Ovary (tissue), 9 donors: Measurements from ENCODE around the gene UNC5A. TPM values are rescaled to one million over a fixed set of nuclear protein-coding genes. Genes with fewer than 3 reads are reported as not detected.

Source experiments
- DNase-seq, 5 donors: peaks; one replicate each; pipeline ENCODE4 v3.0.0-alpha.2; 2019 to 2020
- H3K27ac ChIP-seq, 2 donors: fragments of 200-600 bp; one replicate each; pipeline versions ENCODE4 v1.5.1 to v1.8.0; 2019 to 2022
- H3K27me3 ChIP-seq: fragments of 200-600 bp; one replicate; pipeline ENCODE4 v1.8.0; 2022
- H3K36me3 ChIP-seq: fragments of 200-600 bp; sonication (generic); one replicate; pipeline ENCODE4 v1.5.1; 2019
- H3K4me1 ChIP-seq: one replicate; pipeline ENCODE4 v1.8.1; 2013; ENCODE audit warnings: mild to moderate bottlenecking, moderate library complexity; ENCODE audit not compliant: insufficient read depth
- H3K4me3 ChIP-seq: fragments of 200-600 bp; sonication (generic); one replicate; pipeline ENCODE4 v1.5.1; 2017
- H3K9me3 ChIP-seq, 2 donors: fragments of 200-600 bp in 1 of 2; sonication (generic) in 1 of 2; one replicate each; pipeline versions ENCODE4 v1.5.1 to v1.8.1; 2013 to 2019; ENCODE audit warnings: mild to moderate bottlenecking in 1 of 2, moderate library complexity in 1 of 2
- EP300 ChIP-seq: sonication (generic); formaldehyde crosslinking; IDR thresholded peaks from one replicate; pipeline ENCODE4 v1.6.1; 2017; ENCODE audit warnings: antibody characterized with exemption
- POLR2A ChIP-seq: fragments of 450-650 bp; IDR thresholded peaks from one replicate; pipeline ENCODE4 v1.6.1; 2017; ENCODE audit warnings: antibody characterized with exemption, mild to moderate bottlenecking, moderate library complexity
- WGBS, 3 donors: extraction: QIAGEN DNeasy Blood & Tissue Kit in 1 of 3; methylation state at CpG; one replicate each; pipeline versions ENCODE4 v1.1.5 to v1.1.7; 2013 to 2017; 5-methylcytosine and 5-hydroxymethylcytosine counted together
- intact Hi-C, 4 donors: fragments of 100-400 bp; cut with DNase I; formaldehyde crosslinking; loops; one replicate each; pipeline versions ENCODE4 v1.11.0 to v1.15.1; 2022 to 2023
- polyA plus RNA-seq, 2 donors: library from polyadenylated mRNA; stranded (reverse); fragments of 200-250 nt in 1 of 2; fragments of 350-450 nt in 1 of 2; fragmentation: Illumina TruSeq in 1 of 2; extraction: RNeasy Lipid Tissue Mini Kit (QIAGEN cat#74804) in 1 of 2; gene quantifications; one replicate each; pipeline ENCODE4 v1.2.3, GENCODE V29; 2013 to 2014
- total RNA-seq, 7 donors: library from RNA; depleted of rRNA in 2 of 7; stranded (reverse); fragments of >200 nt in 2 of 7; fragmentation: NEBNext Ultra II Directional in 3 of 7; extraction: Animal tissue kit (Norgen Biotek cat#: 25700) in 3 of 7; gene quantifications; one replicate each; pipeline versions ENCODE4 v1.1.0 to v1.2.4, GENCODE V29; 2016 to 2023
- TF ChIP-seq, protein P1 (sequence below), 3 donors: fragments of 450-650 bp in 2 of 3; fragments of 200-600 bp in 1 of 3; IDR thresholded peaks; one replicate each; pipeline versions ENCODE4 v1.5.1 to v1.8.0; 2016 to 2022; ENCODE audit warnings: antibody characterized with exemption in 3 of 3, mild to moderate bottlenecking in 1 of 3
- donor health status: DM: no; HTN: no; CAD: no; lungs with moderate emphysema.
- donor health status: DM: no; HTN: no; CAD: no.
- donor health status: Bipolar disorder and iron deficiency.
- donor health status: DM: yes; HTN: yes; CAD: no.
- donor health status: DM: no; HTN: no; CAD: no.
- donor health status: DM: yes; HTN: yes; CAD: no.

Gene UNC5A
- total and polyA plus RNA-seq, 9 donors: 0.08 to 0.82 (median 0.26) TPM; not detected in 1

DNA sequence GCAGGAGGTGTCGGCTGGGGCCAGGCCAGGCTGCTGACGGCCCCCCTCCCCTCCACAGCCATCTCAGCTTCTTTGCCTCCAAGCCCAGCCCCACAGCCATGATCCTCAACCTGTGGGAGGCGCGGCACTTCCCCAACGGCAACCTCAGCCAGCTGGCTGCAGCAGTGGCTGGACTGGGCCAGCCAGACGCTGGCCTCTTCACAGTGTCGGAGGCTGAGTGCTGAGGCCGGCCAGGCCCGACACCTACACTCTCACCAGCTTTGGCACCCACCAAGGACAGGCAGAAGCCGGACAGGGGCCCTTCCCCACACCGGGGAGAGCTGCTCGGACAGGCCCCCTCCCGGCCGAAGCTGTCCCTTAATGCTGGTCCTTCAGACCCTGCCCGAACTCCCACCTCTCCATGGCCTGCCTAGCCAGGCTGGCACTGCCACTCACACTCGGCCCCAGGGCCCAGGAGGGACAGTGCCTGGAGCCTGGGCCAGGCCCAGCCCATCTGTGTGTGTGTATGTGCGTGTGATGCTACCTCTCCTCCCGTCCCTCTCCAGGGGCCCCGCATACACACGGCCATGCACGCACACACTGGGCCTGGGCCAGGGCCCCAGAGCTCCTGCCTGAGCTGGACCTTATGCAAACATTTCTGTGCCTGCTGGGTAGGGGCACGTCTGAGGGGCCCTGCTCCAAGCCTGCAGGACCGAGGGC is 69.5 kb downstream of the UNC5A start:
- Histone ChIP-seq H3K4me1 (no peaks in the 10 kb centered on the region), H3K27me3 (no peaks in the 10 kb centered on the region), H3K36me3 (no peaks in the 10 kb centered on the region), H3K27ac (no peak overlapping the region), H3K9me3 (no peaks in the 10 kb centered on the region), H3K4me3 (no peak overlapping the region)
- DNase-seq: no peak
- TF ChIP-seq POLR2A: no peak
- TF ChIP-seq EP300: no peak
- TF ChIP-seq, protein P1, sequence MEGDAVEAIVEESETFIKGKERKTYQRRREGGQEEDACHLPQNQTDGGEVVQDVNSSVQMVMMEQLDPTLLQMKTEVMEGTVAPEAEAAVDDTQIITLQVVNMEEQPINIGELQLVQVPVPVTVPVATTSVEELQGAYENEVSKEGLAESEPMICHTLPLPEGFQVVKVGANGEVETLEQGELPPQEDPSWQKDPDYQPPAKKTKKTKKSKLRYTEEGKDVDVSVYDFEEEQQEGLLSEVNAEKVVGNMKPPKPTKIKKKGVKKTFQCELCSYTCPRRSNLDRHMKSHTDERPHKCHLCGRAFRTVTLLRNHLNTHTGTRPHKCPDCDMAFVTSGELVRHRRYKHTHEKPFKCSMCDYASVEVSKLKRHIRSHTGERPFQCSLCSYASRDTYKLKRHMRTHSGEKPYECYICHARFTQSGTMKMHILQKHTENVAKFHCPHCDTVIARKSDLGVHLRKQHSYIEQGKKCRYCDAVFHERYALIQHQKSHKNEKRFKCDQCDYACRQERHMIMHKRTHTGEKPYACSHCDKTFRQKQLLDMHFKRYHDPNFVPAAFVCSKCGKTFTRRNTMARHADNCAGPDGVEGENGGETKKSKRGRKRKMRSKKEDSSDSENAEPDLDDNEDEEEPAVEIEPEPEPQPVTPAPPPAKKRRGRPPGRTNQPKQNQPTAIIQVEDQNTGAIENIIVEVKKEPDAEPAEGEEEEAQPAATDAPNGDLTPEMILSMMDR (IDR thresholded peaks at IDR 0.05): no peak
- 54 to 70% (median 58%) methylated on average over 23 of the region's 23 CpGs for WGBS, 3 donors
- intact Hi-C loops: no loop called here

DNA sequence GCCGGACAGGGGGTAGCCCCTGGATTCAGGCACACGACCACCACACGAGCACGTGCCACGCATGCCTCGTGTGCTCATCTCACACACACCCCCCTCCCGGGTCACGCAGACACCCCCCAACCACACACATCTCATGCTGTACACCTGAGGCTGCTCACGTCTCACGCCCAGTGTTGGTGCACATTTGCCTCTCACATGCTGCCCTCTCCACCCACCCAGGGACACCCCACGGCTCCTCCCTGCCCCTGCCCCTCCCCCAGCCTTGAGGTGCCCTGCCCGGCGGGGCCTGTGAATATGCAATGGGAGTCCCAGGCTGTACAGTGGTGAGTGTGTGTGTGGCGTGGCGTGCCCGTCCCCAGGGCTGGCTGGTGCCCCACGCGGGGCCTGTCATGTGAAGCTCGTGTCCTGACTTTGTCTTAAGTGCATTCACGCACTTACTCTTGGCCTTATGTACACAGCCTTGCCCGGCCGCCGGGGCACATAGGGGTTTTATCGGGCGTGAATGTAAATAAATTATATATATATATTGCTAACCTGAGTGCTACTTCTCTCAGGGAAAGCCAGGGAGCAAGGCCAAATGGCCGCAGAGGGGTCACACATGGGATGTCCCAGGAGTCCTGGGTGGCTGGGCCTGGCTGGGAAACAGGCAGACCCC is 70.1 kb downstream of the UNC5A start:
- TF ChIP-seq POLR2A: no peak
- TF ChIP-seq, protein P1 (IDR thresholded peaks at IDR 0.05): no peak
- no peak for TF ChIP-seq EP300
- 91 to 93% (median 92%) methylated on average over 25 to 26 of the region's 26 CpGs for WGBS, 3 donors
- Histone ChIP-seq H3K27ac (no peak overlapping the region), H3K27me3 (no peaks in the 10 kb centered on the region), H3K4me1 (no peaks in the 10 kb centered on the region), H3K9me3 (no peaks in the 10 kb centered on the region), H3K36me3 (no peaks in the 10 kb centered on the region), H3K4me3 (no peak overlapping the region)
- DNase-seq: no peak
- intact Hi-C loops: no loop called here

DNA sequence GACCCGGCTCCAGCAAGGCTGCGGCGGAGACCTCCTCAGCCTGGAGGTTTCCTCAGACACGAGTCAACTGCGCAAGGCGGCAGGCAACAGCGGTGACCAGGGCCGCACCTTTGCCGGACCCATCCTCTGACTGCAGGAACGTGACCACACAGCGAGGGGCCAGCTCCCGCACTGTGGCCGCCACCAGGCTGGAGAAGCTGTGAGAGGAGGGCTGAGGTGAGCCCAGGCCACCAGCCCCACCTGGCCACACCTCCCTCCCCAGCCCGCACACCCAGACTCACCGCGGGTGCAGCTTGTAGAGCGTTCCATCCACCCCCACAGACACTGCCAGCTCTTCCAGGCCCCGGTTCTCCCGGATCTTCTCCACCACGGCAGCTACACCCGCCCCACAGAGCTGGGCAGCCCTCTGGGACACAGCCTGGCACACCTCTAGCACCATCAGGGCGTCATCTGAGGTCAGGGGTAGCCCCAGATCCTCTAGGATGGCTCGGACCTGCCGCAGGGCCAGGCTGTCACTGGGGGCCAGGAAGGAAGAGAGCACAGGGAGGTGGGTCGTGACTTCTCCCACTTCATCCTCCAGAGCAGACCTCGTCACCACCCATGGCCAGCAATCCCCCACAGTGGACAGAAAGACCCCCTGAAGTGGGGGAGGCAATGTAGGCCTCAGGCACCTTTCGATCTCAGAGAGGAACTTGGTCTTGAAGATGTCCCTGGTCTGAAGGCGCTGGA is 70.8 kb downstream of the UNC5A start:
- no peaks in the 10 kb centered on the region for H3K4me1 ChIP-seq
- no peaks in the 10 kb centered on the region for H3K9me3 ChIP-seq
- WGBS, 3 donors: 91 to 92% (median 91%) methylated on average over 27 to 28 of the region's 28 CpGs
- TF ChIP-seq POLR2A (no peak), EP300 (no peak)
- TF ChIP-seq, protein P1 (IDR thresholded peaks at IDR 0.05): no peak
- no peaks in the 10 kb centered on the region for H3K27me3 ChIP-seq
- intact Hi-C loops: no loop called here
- no peak overlapping the region for H3K27ac ChIP-seq
- DNase-seq: no peak
- no peak overlapping the region for H3K4me3 ChIP-seq
- H3K36me3 ChIP-seq: no peaks in the 10 kb centered on the region

DNA sequence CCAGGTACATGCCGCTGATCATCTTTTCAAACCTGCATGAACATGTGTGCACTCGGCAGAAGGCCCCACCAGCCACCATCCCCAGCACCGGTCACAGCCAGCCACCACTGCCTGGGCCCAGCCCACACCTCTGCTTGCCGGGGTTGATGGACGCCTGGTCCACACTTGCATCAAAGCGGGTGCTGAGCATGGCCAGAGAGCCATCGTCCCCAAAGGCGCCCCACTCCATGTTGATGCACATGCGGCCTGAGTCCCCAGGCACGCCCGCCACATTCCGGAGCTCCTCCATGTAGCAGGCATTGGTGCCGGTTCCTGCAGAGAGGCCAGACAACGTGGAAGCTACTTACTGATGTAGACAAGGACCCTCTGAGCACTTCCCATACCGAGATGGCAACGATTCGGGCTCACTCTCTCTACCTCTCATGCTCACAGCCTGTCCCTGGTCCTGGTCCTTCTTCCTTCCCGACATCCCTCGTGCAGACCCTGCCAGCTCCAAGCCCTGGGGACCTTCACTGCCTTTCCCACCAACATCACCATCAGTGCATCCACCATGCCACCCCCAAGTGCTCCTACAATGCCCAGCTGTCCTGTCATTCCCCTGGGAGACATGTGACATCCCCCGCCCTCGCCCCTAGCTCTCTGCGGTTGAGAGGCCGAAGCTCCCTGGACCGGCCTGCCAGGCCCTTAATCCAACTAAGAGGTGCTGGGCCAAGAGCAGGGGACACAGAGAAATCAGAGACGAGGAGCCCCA is 71.6 kb downstream of the UNC5A start:
- Histone ChIP-seq H3K4me3 (no peak overlapping the region), H3K27me3 (no peaks in the 10 kb centered on the region), H3K4me1 (no peaks in the 10 kb centered on the region), H3K36me3 (no peaks in the 10 kb centered on the region), H3K9me3 (no peaks in the 10 kb centered on the region), H3K27ac (no peak overlapping the region)
- no peak for DNase-seq
- 81 to 88% (median 84%) methylated on average over 23 to 25 of the region's 25 CpGs for WGBS, 3 donors
- TF ChIP-seq EP300 (no peak), POLR2A (no peak)
- TF ChIP-seq, protein P1 (IDR thresholded peaks at IDR 0.05): no peak
- intact Hi-C loops: no loop called here
